Amygdala (tissue), 56 donors: ENCODE data around the gene KIAA1217.

ENCODE experiments used
- DNase-seq, 56 donors: peaks; one replicate each; lab custom pipeline; 2025; lab: John Stamatoyannopoulos, UW

Gene KIAA1217

DNA sequence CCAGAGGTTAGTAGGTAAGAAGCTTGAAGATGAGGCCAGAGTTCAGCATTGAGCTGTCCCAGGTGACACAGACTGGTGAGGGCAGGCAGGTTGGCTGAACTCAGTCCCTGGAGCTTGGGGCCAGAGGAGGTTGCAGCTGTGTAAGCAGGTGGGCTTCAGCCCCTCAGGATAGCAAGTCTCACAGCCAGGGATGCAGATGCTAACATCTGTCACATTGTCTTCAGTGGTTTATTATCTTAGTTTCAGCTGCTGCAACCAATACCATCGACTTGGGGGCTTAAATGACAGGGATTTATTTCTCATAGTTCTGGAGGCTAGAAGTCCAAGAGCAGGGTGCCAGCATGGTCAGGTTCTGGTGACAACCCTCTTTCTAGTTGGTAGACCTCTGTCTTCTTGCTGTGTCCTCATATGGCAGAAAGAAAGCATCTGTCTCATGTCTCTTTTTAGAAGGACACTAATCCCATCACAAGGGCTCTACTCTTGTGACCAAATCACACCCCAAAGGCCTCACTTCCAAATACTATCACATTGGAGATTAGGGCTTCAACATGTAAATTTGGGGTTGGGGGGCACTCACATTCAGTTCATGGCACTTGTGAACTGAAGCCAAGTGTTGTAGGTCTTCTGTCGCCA, 146.2 kb downstream of the KIAA1217 start:
- no peak for DNase-seq

- no peak for DNase-seq
These were observed 148.5 kb downstream of the KIAA1217 start for GRCh38 chr10:24357344-24358004.

GRCh38 chr10:24358022-24358421, 149.1 kb downstream of the KIAA1217 start:
- no peak for DNase-seq

DNA sequence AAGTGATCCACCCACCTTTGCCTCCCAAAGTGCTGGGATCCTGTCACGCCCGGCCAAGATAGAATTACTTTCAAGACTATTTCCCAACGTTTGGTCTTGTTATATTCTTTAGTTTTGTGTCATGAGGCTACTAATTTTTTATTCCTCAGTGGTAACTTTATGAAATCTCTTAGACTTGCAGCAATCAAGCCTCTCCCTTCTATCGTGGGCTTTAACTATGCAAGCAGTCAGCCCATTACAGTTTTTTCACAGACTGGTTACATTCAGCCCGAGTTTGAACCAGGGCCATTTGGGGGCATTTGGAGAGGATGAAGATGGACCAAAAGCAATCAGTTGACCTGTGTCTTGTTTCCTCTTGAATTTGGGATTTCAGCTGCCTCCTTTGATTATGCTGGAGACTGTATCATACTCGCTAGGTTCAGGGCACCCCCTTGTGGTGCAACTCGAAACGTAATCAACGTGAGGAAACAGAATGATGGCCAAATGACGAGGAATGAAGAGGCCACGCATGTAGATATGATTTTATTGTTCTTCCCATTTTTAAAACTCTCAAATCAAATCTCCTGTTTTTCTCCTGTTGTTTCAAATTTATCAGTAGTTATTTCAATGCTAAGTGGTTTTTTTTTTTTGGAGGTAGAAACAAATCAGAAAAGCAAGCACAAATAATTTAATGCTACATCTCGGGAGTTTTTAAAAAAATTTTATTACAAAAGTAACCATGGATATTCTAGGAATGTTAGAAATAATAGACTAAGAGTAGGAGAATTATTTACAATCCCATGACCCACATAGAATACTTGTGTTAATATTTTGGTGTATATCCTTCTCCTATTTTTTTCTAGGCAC, 151.6 kb downstream of the KIAA1217 start:
- DNase-seq, result peak in 33 of 56 donors; percentile 2 to 73 (median 16)

GRCh38 chr10:24363070-24363469, 154.1 kb downstream of the KIAA1217 start:
- no peak for DNase-seq

- no peak for DNase-seq
These were observed 158.8 kb downstream of the KIAA1217 start for GRCh38 chr10:24367688-24368087.

GRCh38 chr10:24370877-24371276, 161.9 kb downstream of the KIAA1217 start:
- DNase-seq, result no peak

- no peak for DNase-seq
These were observed 162.5 kb downstream of the KIAA1217 start for GRCh38 chr10:24371396-24371795.

DNA sequence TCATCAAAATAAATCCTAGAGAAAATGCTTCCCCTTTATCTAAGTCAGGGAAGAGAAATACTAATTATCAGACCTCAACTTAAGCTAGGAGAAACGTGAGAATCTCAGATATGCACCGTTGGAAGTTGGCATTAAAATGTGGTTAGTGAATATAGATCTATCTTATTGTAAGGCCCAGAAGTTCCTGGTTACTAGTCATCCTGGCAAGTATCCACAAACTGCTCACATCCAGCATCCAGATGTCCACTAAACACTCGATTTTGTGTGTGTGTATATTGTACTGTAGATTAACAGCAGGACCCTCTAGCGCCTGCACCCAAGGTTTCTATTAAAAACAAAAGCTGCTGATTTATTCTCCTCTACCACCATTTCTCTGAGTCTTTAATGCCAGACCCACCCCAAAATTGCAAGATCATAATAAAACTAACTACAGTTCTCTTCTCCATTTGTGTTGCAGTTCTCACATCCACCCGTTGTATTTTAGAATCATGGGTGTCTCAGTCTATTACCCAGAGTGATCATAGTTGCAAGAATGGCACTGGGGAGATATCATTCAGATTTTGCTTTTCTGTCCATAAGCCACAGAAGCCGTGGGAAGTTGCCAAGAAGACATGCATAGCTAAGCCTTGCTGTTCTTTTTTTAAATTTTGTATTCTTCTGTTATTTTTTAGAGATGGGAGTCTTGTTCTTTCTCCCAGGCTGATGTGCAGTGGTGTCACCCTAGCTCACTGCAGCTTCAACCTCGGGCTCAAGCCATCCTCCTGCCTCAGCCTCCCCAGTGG, 165.4 kb downstream of the KIAA1217 start:
- DNase-seq, result no peak

DNA sequence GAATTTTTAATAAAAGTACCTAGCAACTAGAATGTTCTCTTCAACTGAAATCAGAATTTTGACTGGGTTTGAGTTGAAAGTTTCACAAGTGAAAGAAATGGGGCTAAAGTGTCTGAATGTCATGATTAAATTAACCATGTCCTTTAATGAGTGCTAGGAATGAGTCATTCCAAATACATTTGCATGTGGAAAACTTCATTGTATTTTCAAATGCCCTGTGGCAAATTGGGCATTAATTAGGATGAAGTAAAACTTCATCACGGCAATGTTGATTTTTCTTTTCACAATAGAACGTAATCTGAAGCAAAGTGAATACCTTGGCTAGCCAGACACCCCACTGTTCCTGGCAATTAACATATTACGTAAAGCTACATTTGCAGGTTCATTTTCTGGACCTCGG, 166.6 kb downstream of the KIAA1217 start:
- DNase-seq, result no peak

DNA sequence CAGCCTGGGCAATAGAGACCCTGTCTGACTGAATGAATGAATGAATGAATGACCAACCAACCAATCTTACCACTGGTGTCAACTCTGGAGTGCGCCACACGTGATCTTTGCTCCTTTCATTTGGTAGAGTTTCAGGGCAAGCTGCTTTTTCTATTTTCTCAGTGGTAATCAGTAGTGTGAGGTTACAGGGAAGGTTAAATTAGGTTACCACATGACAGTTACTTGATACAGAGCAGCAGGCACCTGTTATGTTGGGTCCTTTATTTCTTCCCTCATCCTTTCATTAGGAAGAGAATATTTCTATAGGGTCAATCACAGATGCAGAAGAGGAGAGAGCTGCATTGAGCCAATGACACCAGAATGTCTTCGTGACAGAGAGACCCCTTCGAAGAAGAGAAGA, 167.8 kb downstream of the KIAA1217 start:
- no peak for DNase-seq

DNA sequence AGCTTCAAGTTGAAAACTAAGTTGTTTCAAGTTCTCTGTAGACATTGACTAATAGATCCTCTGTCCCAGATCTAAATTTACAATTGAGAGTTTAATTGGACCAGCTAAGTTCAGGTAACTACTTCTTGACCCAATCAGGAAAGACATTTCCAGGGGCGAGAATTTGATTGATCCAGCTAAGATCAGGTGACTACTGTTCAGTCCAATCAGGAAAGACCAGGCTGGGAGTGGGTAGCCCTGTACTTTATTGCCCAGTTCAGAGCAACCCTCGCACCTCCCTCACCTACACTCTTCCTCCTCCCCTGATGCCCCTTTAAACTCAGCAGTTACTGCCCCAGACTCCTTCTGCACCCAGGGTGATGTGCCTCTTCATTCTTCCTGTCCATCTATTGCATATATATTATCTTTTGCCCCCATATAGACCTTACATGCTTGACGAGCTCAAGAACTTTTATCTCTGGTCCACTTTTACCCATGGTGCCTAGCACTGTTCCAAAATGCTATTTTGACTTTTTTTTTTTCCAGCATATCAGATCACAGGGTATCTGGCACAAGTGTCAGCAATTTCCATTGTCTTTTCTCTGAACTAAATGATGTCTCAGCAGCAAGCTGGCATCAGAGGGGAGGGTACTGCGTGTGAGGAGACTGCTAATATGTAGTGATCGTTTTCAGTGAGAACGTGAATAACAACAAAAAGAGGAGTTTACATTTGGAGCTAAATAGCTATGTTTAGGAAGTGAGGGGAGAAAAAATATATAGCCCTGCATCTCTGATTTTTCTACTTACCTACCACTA, 169.4 kb downstream of the KIAA1217 start:
- DNase-seq, result no peak

GRCh38 chr10:24381235-24382010, 172.5 kb downstream of the KIAA1217 start:
- DNase-seq, result no peak

GRCh38 chr10:24382045-24382444, 173.1 kb downstream of the KIAA1217 start:
- no peak for DNase-seq

GRCh38 chr10:24382596-24382978, 173.6 kb downstream of the KIAA1217 start:
- no peak for DNase-seq

DNA sequence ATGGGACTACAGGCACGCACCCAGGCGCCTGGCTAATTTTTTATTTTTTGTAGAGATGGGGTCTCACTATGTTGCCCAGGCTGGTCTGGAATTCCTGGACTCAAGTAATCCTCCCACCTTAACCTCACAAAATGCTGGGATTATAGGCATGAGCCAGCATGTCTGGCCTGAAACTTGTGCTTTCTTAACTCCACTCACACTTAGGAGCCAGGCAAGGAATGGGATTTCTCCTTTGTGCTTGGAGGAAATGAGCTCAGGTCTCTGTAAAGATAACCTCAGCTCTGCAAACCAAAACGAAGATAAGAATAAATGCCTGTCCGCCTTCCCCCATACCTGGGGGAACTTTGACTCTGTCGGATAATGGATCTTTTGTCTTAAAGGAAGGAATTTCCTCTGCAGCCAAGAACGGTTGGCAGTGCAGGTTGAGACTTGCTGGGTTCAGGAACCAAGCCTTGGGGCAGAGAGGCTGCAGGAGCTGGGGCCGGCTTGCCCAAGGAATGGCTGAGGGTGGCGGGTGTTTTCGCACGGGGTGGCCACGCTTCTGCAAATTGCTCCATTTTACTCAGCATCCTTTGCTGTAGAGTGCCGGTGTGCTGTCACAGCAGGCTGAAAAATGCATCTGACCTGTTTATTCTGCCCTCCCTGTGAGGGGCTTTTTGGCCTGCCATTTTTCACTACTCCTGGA, 174.2 kb downstream of the KIAA1217 start:
- no peak for DNase-seq

GRCh38 chr10:24383681-24384106, 174.8 kb downstream of the KIAA1217 start:
- peak in 25 of 56 donors; percentile 0 to 58 (median 22) for DNase-seq

- DNase-seq, result no peak
These were observed 176.0 kb downstream of the KIAA1217 start for GRCh38 chr10:24384954-24385353.
